Measurements from ENCODE around the gene LRIG3.

The LRIG3 gene

DNA sequence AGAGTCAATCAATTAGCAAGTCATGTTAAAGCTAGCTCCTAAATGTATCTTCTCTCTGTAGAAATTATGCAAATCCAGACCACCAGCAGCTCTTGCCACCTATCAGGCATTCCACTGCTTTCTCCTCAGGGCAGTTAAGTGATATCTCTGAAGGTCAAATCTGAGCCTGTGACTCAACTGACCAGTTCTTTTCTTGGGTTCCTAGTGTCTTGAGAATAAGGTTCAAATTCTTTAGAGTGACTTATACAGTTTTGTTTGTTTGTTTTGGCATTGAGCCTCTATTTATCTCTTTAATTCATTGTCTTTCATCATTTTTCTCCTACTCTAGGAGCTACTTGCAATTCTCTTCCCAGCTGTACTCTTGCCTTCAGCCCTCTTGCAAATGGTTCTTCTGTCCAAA lies 2.5 kb upstream of the LRIG3 start:
- no peak for ATAC-seq
- TF ChIP-seq BACH2 (CRISPR knock-in tag; IDR thresholded peaks at IDR 0.05; ENCODE audit: borderline replicate concordance) (no peak), CSDC2 (CRISPR knock-in tag; IDR thresholded peaks at IDR 0.05) (no peak), ISL1 (CRISPR knock-in tag; IDR thresholded peaks at IDR 0.05) (no peak), ZFP3 (CRISPR knock-in tag; IDR thresholded peaks at IDR 0.05) (no peak), OSR1 (CRISPR knock-in tag; IDR thresholded peaks at IDR 0.05) (no peak), SNAI2 (CRISPR knock-in tag; IDR thresholded peaks at IDR 0.05) (no peak), TCF4 (CRISPR knock-in tag; IDR thresholded peaks at IDR 0.05; ENCODE audit: borderline replicate concordance) (no peak), ZC3H10 (CRISPR knock-in tag; IDR thresholded peaks at IDR 0.05) (no peak), ZNF8 (CRISPR knock-in tag; IDR thresholded peaks at IDR 0.05) (no peak), GLIS3 (CRISPR knock-in tag; IDR thresholded peaks at IDR 0.05) (no peak), PATZ1 (CRISPR knock-in tag; IDR thresholded peaks at IDR 0.05; ENCODE audit: borderline replicate concordance) (no peak), TSHZ2 (CRISPR knock-in tag; IDR thresholded peaks at IDR 0.05) (no peak)
- TF ChIP-seq, protein P1, sequence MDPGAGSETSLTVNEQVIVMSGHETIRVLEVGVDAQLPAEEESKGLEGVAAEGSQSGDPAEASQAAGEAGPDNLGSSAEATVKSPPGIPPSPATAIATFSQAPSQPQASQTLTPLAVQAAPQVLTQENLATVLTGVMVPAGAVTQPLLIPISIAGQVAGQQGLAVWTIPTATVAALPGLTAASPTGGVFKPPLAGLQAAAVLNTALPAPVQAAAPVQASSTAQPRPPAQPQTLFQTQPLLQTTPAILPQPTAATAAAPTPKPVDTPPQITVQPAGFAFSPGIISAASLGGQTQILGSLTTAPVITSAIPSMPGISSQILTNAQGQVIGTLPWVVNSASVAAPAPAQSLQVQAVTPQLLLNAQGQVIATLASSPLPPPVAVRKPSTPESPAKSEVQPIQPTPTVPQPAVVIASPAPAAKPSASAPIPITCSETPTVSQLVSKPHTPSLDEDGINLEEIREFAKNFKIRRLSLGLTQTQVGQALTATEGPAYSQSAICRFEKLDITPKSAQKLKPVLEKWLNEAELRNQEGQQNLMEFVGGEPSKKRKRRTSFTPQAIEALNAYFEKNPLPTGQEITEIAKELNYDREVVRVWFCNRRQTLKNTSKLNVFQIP (CRISPR knock-in tag; IDR thresholded peaks at IDR 0.05; ENCODE audit: borderline replicate concordance, low read depth) = no peak
- TF ChIP-seq, protein P2, sequence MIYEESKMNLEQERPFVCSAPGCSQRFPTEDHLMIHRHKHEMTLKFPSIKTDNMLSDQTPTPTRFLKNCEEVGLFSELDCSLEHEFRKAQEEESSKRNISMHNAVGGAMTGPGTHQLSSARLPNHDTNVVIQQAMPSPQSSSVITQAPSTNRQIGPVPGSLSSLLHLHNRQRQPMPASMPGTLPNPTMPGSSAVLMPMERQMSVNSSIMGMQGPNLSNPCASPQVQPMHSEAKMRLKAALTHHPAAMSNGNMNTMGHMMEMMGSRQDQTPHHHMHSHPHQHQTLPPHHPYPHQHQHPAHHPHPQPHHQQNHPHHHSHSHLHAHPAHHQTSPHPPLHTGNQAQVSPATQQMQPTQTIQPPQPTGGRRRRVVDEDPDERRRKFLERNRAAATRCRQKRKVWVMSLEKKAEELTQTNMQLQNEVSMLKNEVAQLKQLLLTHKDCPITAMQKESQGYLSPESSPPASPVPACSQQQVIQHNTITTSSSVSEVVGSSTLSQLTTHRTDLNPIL (CRISPR knock-in tag; IDR thresholded peaks at IDR 0.05; ENCODE audit: low read depth) = no peak

- ATAC-seq = no peak
- TF ChIP-seq, protein P2 (CRISPR knock-in tag; IDR thresholded peaks at IDR 0.05; ENCODE audit: low read depth) = no peak
- no peak for TF ChIP-seq ZNF8 (CRISPR knock-in tag; IDR thresholded peaks at IDR 0.05)
- no peak for TF ChIP-seq PATZ1 (CRISPR knock-in tag; IDR thresholded peaks at IDR 0.05; ENCODE audit: borderline replicate concordance)
- no peak for TF ChIP-seq BACH2 (CRISPR knock-in tag; IDR thresholded peaks at IDR 0.05; ENCODE audit: borderline replicate concordance)
- TF ChIP-seq TSHZ2 (CRISPR knock-in tag; IDR thresholded peaks at IDR 0.05) = no peak
- TF ChIP-seq TOX (CRISPR knock-in tag; IDR thresholded peaks at IDR 0.05; ENCODE audit: borderline replicate concordance) = no peak
- TF ChIP-seq SNAI2 (CRISPR knock-in tag; IDR thresholded peaks at IDR 0.05) = no peak
- TF ChIP-seq ARNTL (CRISPR knock-in tag; IDR thresholded peaks at IDR 0.05; ENCODE audit: borderline replicate concordance, low read depth) = no peak
- TF ChIP-seq ISL1 (CRISPR knock-in tag; IDR thresholded peaks at IDR 0.05) = no peak
- no peak for TF ChIP-seq ZNF70 (CRISPR knock-in tag; IDR thresholded peaks at IDR 0.05)
- TF ChIP-seq ZNF565 (CRISPR knock-in tag; conservative IDR thresholded peaks at IDR 0.05; ENCODE audit: low read depth) = no peak
Measured at GRCh38 chr12:58920961-58921861, 907 bp upstream of the LRIG3 start.

All from SK-N-SH treated with all-trans-retinoic acid at 6 μM for 48 hours (cell line).